Stimulated activated CD4-positive, alpha-beta T cell treated with anti-CD3 and anti-CD28 coated beads, Interleukin-12 subunit alpha, Interleukin-12 subunit beta, amount 100 ng/mL, for 4 hours (primary cell): ENCODE results near the gene FGFR4.
"Not testable (repeated sequence)": the region's sequence is repeated elsewhere in the genome, so short reads cannot be mapped to it uniquely, and the experiment has no call there.

Source experiments
- DNase-seq: peaks from one replicate; pipeline ENCODE4 v3.0.0-alpha.2; 2020

FGFR4 gene

DNA sequence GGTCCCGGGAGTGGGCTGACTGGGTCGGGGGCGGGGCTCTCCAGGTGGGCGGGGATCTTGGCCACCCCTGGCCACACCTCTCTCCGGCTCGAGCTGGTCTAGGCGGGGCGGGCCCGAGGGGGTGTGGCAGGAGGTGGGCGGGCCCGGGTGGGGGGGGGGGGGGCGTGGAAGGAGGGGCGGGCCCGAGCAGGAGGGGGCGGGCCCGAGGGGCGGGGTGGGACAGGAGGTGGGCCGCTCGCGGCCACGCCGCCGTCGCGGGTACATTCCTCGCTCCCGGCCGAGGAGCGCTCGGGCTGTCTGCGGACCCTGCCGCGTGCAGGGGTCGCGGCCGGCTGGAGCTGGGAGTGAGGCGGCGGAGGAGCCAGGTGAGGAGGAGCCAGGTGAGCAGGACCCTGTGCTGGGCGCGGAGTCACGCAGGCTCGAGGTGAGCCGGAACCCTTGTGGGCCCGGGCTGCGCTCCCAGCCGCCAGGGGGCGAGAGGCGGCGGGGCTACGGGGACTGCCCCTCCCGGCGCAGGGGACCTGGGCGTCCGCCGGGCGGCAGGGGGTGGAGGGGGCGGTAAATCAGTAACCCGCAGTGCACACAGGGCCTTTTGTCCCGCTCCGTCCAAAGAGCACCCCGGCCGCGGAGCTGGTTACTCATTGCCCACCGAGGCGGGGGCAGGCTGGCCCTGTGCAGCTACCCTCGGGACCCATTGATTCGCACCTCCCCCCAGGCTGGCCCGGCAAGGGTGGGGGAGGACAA is at the start of gene FGFR4:
Gene FGFR4 (plus strand): TSS at position 262 of the 744 bp plus-strand sequence. CDS start 2,688 bp downstream, outside the sequence.
- peak; percentile 57 for DNase-seq

DNA sequence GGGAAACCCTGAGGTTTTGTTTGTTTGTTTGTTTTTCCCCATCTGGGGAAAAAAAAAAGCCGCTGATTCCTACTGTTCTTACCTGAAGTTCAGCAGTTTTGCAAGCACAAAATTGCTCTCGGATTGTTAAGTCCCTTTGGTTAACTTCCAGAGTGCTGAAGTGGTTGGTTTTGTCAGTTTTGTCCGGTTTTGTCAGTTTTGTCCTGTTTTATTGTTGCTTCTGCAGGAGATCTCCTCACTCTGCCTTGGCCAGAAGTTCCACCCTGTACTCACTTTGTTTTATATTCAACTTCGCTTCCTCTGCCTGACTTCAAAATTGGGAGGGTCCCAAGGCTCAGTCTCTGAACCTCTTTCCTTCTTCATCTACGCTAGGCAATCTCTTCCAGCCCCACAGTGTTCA is 49.8 kb upstream of the FGFR4 start:
- DNase-seq = no peak

DNA sequence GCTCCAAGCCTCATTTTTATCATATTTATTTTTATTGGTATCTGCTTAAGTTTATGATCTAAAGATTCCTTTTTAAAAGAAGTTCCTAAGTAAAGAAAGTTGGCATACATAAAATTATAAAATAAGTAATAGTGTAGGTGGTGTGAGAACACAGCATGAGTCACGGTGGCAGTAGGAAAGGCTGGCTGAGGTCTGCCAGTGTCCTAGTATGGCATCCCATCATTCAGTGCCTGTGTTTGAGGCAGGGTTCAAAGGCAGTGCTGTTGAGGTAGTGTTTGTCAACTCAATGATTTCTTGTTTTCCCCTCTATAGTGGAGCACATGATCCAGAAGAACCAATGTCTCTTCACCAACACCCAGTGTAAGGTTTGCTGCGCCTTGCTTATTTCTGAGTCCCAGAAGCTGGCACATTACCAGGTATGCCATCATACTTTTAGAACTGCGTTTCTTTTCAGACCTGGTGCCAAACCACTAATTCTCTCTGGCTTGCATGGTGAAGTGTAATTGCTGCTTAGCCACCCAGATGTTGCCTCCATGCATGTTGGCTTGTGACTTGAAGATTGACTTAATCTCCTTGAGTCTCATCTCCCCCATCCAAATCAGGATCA is 45.8 kb upstream of the FGFR4 start:
- no peak for DNase-seq

DNA sequence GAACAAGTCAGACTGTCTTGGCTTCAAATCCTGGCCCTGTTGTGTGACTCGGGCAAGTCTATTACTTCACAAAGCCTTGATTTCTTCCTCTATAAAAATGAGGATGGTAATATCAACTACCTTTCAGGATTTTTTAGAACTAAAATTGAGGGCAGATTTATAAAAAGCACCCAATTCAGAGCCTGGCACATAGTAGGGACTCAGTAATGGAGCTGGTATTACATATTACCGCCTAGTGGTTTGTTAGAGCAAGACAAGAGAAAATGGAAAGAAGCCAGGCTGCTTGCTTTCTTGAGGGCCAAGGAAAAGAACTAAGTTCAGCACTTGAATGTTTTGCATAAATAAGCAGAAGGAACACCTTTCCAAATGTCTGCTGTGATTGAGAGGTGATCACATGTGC is 44.8 kb upstream of the FGFR4 start:
- no peak for DNase-seq

DNA sequence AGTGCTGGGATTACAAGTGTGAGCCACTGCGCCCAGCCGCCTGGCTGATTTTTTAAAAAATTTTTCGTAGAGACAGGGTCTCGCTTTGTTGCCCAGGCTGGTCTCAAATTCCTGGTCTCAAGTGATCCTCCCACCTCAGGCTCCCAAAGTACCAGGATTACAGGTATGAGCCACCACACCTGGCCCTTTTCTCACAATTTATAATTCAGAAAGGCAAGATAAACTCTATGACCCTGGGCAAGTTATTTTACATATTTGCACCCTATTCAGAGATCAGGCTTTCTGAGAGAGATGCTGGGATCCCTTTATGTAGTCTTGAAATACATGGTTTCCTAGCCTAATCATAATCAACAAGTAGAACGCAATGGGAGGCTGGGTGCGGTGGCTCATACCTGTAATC is 43.6 kb upstream of the FGFR4 start:
- no peak for DNase-seq

DNA sequence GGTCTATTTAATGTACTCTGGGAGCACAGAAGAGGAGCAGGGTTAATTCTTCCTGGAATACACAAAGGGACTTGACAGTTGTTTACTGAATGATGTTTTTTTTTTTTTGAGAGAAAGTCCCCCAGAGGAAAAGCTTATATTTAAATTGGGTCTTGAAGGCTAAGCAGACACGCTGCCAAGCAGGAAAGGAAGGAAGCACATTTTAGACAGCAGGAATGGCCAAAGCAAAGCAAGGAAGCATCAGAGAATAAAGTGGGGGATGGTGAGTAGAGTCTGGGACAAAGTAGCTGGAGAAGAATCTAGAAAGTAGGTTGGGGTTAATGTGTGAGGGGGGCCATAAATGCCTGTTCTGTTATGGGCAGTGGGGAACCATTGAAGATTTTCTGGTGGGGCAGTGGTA is 42.8 kb upstream of the FGFR4 start:
- no peak for DNase-seq

DNA sequence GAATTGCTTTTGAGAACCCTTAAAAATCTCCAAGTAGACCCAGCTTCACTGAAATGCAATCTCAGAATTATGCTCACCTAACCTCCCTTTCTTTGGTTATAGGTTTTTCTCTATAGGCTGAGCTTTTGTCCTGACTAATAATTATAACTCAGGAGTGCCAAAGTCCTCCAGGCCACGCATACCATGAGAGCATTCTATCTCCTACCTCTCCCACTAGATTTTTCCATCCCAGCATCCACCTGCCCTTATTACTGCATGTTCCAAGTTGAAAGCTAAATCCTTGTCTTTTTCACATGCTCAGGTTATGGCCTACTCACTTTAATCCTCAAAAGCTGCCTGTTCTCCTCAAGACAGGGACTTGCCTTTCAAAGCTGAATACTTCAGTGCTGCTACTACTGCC is 42.1 kb upstream of the FGFR4 start:
- DNase-seq = no peak

DNA sequence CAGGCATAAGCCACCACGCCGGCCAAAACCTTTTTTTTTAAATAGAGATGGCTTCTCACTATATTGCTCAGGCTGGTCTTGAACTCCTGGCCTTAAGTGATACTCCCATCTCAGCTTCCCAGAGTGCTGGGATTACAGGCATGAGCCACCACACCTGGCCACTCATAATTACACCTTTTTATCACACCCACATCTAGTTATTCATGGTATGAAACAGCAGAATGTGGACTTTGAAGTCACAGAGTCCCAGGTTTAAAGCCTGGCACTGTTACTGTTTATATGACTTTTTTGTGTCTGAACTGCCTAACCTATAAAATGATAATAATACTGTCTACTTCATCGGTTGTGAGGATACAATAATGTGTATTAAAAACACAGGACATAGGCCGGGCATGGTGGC is 41.1 kb upstream of the FGFR4 start:
- no peak for DNase-seq

DNA sequence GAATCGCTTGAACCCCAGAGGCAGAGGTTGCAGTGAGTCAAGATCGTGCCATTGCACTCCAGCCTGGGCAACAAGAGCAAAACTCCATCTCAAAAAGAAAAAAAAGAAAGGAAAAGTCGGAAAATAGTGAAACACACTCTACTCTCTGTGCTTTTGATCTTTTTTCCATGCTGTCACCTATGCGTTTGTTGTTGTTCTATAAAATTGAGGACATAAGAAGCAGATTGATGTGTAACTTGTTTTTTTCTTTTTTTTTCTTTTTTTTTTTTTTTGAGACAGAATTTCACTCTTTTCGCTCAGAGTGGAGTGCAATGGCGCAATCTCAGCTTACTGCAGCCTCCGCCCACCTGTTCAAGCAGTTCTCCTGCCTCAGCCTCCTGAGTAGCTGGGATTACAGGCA is 38.2 kb upstream of the FGFR4 start:
- DNase-seq = not testable (repeated sequence)

DNA sequence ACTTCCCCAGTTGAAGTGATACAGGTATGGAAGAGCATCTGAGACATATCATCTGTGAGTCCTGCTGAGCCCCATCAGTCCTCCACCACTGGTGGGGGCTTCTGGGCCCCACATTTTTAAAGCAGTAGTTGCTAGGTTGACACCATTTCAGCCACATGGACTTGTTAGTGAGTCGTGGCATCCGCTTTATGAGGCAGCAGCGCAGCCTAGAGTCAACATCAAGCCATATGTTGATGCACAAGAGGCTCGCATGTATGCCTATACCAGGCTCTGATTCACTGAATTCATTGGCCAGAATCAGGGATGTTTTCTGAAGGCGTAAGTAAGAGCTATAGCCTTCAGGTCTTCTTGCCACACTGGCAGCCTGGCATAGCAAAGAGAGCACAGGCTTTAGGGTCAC is 37.4 kb upstream of the FGFR4 start:
- no peak for DNase-seq

DNA sequence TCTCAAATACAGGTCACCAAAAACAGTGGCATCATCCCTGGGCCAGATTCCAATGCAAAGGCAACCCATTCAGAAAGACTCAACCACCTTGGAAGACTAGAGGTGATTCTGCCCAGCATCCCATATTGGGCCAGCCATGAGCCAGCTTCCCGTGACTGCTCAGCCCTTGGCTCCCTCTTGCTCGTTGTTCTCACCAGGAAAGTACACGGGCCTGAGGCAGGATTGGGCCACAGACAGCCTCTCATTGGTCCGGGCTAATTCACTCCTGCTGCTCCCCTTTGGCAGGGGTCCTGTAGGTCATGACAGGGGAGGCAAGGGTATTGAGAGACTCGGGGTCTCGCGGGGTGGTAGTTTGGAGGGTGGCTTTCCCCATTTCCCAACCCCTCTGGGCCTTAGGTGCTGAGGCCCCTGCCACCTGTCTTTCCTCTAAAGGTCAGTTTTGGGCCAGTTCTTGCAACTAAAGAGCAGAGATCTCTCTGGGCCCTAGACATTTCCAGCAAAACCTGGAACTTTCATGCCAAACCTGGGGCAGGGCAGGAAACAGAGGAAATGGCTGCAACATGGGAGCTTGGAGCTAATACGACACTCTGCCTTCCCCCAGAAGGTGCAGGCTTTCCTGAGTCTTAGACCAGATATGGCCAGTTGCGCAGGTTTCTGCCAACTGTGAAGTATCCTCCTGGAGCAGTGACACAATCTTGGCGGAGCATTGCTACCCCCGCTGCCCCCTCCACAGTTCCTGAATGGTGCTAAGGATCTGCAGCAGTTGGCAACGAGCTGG is 22.0 kb upstream of the FGFR4 start:
- no peak for DNase-seq

DNA sequence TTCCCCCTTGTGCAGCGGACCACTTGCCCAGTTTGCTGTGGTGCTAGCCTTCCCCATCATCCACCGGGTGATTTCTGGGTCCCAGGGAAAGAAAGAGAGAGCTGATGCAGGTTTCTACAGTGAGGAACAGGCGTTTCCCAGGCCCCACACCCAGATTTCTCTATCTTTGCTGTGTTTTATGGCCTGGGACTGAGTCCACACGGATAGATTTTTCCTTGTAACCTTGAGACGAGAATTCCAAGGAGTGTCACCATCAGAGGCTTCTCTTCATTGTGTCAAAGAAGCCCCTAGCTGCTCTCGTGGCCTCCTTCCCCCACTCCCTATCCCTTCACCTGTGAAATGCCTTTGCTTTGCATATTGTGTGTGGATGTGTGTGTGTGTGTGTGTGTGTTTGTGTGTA is 21.2 kb upstream of the FGFR4 start:
- DNase-seq = no peak

DNA sequence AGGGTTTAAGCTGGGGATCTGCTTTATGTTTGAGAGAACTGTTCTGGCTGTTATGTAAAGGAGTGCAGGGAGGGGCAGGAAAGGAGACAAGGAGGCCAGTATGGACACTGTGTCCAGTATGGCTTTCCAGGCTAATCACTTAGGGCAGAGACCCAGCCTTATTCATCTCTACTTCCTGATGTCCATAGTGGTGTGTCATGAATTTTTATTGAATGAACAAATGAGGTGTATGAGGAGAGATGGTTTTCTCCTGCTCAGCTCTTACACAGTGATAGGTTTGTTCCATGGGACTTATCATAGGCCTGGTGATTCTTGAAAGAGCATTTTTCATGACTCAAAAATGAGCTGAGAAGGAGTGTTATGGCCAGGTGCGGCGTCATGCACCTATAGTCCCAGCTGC is 20.5 kb upstream of the FGFR4 start:
- DNase-seq = no peak

DNA sequence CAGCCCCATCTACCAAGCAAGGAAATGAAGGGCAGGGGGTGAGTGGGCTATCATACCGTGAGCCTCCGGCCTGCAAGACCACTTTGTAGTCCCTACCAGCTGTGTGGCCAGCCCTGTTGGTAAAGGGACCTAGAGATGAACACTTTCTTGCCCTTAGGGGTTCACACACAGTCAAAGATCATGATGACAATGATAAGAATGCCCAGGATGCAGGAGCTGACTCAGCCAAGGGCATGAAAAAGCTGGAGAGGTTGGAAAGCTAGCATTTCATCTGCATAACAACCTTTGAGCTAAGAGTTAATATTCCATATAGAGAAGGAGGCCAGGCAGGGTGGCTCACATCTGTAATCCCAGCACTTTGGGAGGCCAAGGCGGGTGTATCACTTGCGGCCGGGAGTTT is 19.2 kb upstream of the FGFR4 start:
- no peak for DNase-seq

DNA sequence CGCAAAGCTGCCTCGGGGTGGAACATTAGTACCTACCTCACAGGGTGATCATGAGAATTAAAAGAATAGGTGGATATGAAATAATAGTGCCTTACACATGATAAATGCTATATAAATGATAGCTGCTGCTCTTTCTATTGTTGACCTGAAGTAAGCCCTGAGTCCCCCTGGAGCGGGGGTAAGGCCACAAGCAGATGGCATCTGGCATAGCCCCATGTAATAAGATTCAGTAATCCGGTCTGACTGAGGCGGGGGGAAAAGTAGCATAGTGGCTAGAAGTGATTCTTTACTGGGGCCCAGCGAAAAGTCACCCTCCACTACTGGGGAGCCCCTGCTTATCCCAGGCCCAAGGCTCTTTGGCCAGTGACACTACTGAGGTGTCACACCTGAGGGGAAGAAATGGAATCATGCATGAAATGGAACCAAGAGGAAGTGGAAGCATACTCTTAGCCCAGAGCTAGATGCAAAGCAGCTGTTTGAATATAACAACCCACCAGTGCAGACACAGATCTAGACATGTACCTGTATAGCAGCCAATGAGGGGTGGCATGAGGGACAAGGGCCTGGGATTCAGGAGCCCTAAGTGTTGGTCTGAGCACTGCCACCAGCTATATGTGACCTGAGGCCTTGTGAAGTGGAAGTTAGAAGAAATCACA is 16.1 kb upstream of the FGFR4 start:
- no peak for DNase-seq

DNA sequence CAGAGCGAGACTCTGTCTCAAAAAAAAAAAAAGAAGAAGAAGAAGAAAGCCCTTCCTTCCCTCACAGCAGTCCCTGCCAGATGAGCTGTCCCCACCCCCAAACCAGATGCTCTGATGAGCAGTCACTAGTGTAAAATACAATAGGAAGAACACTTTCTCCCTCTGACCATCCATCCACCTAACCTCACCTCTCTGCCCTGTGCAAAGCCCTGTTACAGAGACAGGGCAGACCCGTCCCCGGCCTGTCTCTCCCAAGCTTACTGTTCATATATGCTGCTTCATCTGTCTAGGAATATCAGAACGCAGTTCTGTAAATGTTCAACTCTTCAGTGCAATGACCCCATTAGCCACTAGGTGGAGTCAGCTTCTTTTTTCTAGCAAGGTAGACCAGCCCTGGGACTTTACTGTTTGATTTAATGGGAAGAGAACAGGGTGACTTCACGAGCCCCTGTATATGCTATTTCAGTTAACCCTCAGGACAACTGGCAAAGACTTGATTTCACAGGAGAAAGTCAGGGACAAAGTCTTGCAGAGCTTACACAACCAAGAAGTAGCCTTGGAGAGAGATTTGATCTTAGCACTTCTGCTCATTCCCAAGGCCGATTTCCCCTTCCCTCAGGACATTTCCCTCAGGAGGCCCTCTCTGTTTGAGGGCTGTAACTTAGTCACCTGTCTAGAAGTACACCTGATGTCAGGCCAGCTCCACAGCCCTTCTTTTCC is 14.9 kb upstream of the FGFR4 start:
- peak; percentile 53 for DNase-seq

DNA sequence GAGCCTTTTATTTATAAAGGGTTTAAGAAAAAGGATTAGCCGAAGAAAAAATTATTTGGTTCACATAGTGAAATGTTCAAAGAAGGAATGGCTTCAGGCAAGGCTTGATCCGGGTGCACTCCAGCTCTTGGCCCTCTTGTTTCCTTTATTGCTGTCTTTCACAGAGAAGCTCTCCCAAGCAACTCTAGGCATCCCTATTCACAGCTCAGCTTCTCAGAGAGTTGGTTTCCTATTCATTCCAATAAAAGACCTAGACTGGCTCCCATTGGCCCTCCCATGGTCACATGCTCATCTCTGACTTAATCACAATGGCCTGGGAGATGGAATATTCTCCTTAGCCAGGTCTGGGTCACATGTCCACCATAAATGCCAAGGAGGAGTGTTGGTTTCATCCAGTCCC is 9.4 kb upstream of the FGFR4 start:
- DNase-seq = no peak

DNA sequence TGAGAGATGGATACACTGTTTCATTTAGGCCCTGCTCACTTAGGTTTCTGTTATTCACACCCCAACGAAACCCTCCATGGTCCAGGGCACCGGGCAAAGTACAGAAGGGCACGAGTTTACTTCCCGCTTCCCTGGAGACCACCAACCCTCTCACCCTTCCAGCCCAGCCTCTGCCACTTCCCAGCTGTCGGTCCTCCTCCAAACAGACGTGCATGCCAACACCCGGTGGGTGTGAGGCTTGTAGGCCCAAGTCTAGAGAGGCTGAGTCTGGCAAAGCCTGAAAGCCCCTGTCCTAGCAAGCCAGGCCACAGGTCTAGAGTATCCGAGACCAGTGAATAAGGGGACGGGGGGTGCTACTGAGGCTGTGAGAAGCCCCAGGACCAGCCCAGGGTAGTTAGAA is 7.1 kb upstream of the FGFR4 start:
- DNase-seq = no peak

DNA sequence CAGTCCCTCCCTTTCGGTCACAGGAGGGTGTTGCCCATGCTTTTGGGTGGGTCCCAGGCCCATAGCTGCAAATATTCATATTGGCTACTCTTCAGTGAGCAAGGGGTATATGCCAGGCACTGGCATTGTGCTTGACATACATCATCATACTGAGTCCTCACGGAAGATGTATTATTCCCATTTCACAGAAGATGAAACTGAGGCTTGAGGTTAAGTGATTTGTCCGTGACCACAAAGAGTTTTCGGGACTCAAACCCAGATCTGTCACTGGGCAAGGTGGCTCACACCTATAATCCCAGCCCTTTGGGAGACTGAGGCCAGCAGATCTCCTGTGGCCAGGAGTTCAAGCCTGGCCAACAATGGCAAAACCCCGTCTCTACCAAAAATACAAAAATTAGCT is 6.5 kb upstream of the FGFR4 start:
- DNase-seq = no peak

DNA sequence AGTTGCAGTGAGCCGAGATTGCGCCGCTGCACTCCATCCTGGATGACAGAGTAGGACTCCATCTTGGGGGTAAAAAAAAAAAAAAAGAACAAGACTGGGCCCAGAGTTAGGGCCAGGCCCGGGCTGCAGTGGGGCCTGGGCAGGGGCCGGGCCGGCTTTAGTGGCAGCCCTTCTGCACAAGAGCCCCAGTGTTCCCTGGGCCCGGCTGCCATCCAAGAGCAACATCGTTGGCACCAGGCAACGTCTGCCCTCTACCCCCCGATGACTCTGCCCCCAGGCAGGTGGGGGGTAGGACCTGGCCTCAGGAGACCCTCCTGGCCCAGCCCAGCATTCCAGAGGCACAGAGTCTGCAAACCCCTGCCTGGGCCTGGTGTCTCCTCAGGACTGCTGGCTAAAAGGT is 4.9 kb upstream of the FGFR4 start:
- no peak for DNase-seq

DNA sequence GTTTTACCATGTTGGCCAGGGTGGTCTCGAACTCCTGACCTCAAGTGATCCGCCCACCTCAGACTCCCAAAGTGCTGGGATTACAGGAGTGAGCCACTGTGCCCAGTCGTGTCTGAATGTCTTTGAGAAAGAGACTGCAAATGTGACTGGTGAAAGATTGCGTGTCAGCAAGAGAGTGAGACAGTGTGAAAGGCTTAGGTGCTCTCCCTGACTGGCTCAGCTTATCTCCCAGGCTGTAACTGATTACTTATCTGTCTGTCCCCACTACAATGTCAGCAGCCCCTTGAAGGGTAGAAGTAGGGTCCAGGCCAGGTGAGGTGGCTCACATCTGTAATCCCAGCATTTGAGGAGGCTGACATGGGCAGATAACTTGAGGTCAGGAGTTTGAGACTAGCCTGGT is 3.4 kb upstream of the FGFR4 start:
- no peak for DNase-seq

DNA sequence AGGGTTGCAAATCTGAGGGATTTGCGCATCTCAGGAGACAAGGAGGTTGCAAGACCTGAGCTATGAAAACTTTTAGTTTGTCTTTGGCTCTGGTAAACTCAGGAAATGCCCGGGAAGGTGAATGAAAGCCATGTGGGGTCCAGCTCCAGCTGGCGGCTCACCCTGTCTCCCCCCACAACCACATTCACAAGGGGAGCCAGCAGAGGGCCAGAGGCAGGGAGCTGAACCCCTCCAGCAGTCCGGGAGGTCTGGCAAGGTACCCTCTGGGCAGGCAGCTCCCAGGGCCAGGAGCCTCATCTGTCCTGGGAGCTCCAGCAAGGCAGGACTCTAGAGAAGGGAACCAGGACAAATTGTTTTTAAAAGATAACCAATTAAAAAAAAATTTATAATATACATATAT is 2.5 kb upstream of the FGFR4 start:
- DNase-seq = no peak
